Hematopoietic multipotent progenitor cell treated with erythropoietin and hydrocortisone succinate and interleukin-3 and kit ligand, for 15 days (in vitro differentiated cells): Measurements from ENCODE around the gene EID3.
"Not testable (repeated sequence)": the region's sequence is repeated elsewhere in the genome, so short reads cannot be mapped to it uniquely, and the experiment has no call there.

Experiments
- DNase-seq: peaks from one replicate; pipeline ENCODE4 v3.0.0-alpha.2; 2015; ENCODE audit warnings: low spot score

Gene EID3

GRCh38 chr12:104313568-104314241 is 10.2 kb downstream of the EID3 start:
- no peak for DNase-seq

- DNase-seq, result no peak
Observed at GRCh38 chr12:104314242-104314614, 10.7 kb downstream of the EID3 start.

GRCh38 chr12:104315326-104316224 is 12.0 kb downstream of the EID3 start:
- DNase-seq, result no peak

- DNase-seq, result no peak
Observed at GRCh38 chr12:104316936-104317335, 13.4 kb downstream of the EID3 start.

- DNase-seq, result no peak
Observed at GRCh38 chr12:104317538-104318210, 14.1 kb downstream of the EID3 start.

- no peak for DNase-seq
Observed at GRCh38 chr12:104319028-104319427, 15.5 kb downstream of the EID3 start.

GRCh38 chr12:104319918-104320626 is 16.5 kb downstream of the EID3 start:
- no peak for DNase-seq

- no peak for DNase-seq
Observed at GRCh38 chr12:104320627-104321024, 17.1 kb downstream of the EID3 start.

GRCh38 chr12:104321949-104322348 is 18.4 kb downstream of the EID3 start:
- no peak for DNase-seq

GRCh38 chr12:104322533-104322932 is 19.0 kb downstream of the EID3 start:
- not testable (repeated sequence) for DNase-seq

GRCh38 chr12:104323899-104324298 is 20.4 kb downstream of the EID3 start:
- DNase-seq, result no peak

GRCh38 chr12:104328278-104328677 is 24.7 kb downstream of the EID3 start:
- DNase-seq, result not testable (repeated sequence)

- DNase-seq, result no peak
Observed at GRCh38 chr12:104328790-104329189, 25.3 kb downstream of the EID3 start.

- no peak for DNase-seq
Observed at GRCh38 chr12:104329707-104330532, 26.4 kb downstream of the EID3 start.

- DNase-seq, result no peak
Observed at GRCh38 chr12:104331376-104331775, 27.8 kb downstream of the EID3 start.

- DNase-seq, result not testable (repeated sequence)
Observed at GRCh38 chr12:104332273-104332672, 28.7 kb downstream of the EID3 start.

GRCh38 chr12:104333692-104334255 is 30.2 kb downstream of the EID3 start:
- DNase-seq, result no peak

GRCh38 chr12:104334581-104334980 is 31.0 kb downstream of the EID3 start:
- DNase-seq, result peak; percentile 44

GRCh38 chr12:104336115-104336514 is 32.6 kb downstream of the EID3 start:
- DNase-seq, result no peak

GRCh38 chr12:104337030-104337558 is 33.6 kb downstream of the EID3 start:
- DNase-seq, result no peak

GRCh38 chr12:104339663-104340062 is 36.1 kb downstream of the EID3 start:
- no peak for DNase-seq
